Measurements from ENCODE around the gene YBX1. TPM values are rescaled to one million over a fixed set of nuclear protein-coding genes. Genes with fewer than 3 reads are reported as not detected.

YBX1 gene
- total RNA-seq, 3 donors from 2014 or later (not counting 1 experiment from before 2014, with no cell fraction given), result 239 to 305 (median 279) TPM

DNA sequence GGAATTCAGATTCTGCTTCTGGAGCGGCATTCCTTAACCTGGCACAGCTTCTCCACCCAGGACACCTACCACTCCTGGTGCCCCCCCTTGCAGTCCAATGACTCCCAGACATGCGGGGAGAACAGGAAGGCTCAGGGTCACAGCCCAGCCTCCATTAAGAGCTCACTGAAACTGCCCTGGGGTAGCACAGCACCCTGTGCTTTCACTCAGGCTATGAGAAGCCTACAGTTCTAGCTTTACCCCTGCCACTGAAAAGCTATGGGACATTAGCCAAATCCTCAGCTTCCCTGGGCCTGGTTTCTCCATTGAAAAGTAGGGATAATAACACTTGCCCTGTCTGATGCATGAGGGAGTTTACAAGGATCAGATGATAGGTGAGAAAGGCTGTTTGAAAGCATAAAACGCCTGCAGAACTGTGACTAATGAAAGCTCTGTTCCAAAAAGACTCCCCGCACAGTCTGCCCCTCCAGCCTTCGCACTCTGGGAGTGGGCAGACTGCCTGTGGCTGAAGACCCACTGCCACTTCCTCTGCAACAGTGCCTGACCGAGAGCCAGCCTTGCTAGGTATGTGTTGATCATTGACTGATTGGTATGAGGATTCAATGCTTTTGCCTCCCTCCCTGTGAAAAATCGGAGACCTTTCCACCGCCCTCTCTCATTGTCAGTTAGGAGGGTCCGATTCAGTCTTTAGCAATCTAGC, 60.5 kb downstream of the YBX1 start:
- Histone ChIP-seq H3K27ac (ENCODE audit: low read length) (no peak overlapping the region), H3K4me1 (ENCODE audit: control insufficient read depth, insufficient read depth, low read length) (no peaks in the 10 kb centered on the region), H3K27me3 (ENCODE audit: control insufficient read depth, insufficient read depth, low read length) (no peaks in the 10 kb centered on the region), H3K36me3 (ENCODE audit: control insufficient read depth, insufficient read depth, low read length) (peaks cover 8% of the 10 kb centered on the region), H3K9me3 (ENCODE audit: control insufficient read depth, insufficient read depth, low read length) (no peaks in the 10 kb centered on the region), H3K4me3 (ENCODE audit: low read length) (no peak overlapping the region)
- H3K27ac Mint-ChIP-seq, result no peak overlapping the region
- TF ChIP-seq, protein P1, sequence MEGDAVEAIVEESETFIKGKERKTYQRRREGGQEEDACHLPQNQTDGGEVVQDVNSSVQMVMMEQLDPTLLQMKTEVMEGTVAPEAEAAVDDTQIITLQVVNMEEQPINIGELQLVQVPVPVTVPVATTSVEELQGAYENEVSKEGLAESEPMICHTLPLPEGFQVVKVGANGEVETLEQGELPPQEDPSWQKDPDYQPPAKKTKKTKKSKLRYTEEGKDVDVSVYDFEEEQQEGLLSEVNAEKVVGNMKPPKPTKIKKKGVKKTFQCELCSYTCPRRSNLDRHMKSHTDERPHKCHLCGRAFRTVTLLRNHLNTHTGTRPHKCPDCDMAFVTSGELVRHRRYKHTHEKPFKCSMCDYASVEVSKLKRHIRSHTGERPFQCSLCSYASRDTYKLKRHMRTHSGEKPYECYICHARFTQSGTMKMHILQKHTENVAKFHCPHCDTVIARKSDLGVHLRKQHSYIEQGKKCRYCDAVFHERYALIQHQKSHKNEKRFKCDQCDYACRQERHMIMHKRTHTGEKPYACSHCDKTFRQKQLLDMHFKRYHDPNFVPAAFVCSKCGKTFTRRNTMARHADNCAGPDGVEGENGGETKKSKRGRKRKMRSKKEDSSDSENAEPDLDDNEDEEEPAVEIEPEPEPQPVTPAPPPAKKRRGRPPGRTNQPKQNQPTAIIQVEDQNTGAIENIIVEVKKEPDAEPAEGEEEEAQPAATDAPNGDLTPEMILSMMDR (IDR thresholded peaks at IDR 0.05), result no peak
- no peak overlapping the region for H3K4me3 Mint-ChIP-seq
- H3K36me3 Mint-ChIP-seq, result no peaks in the 10 kb centered on the region
- H3K27me3 Mint-ChIP-seq (ENCODE audit: low read depth in 2 of 2), result no peaks in the 10 kb centered on the region
- WGBS (ENCODE audit: insufficient coverage), result 88% methylated on average over 9 of the region's 9 CpGs
- intact Hi-C loops (cut with micrococcal nuclease), result no loop called here
- H3K9me3 Mint-ChIP-seq, result no peaks in the 10 kb centered on the region
- DNase-seq (no peak), ATAC-seq (no peak)
- no peaks in the 10 kb centered on the region for H3K4me1 Mint-ChIP-seq

GRCh38 chr1:42743317-42744147, 61.3 kb downstream of the YBX1 start:
- Mint-ChIP-seq H3K4me1 (no peaks in the 10 kb centered on the region), H3K9me3 (no peaks in the 10 kb centered on the region), H3K27ac (no peak overlapping the region), H3K4me3 (no peak overlapping the region), H3K36me3 (no peaks in the 10 kb centered on the region), H3K27me3 (ENCODE audit: low read depth in 2 of 2) (no peaks in the 10 kb centered on the region)
- DNase-seq, result no peak
- 84% methylated on average over 21 of the region's 21 CpGs for WGBS (ENCODE audit: insufficient coverage)
- Histone ChIP-seq H3K9me3 (ENCODE audit: control insufficient read depth, insufficient read depth, low read length) (no peaks in the 10 kb centered on the region), H3K4me1 (ENCODE audit: control insufficient read depth, insufficient read depth, low read length) (no peaks in the 10 kb centered on the region), H3K36me3 (ENCODE audit: control insufficient read depth, insufficient read depth, low read length) (peaks cover 13% of the 10 kb centered on the region), H3K4me3 (ENCODE audit: low read length) (no peak overlapping the region), H3K27me3 (ENCODE audit: control insufficient read depth, insufficient read depth, low read length) (no peaks in the 10 kb centered on the region), H3K27ac (ENCODE audit: low read length) (no peak overlapping the region)
- intact Hi-C loops (cut with micrococcal nuclease), result no loop called here
- TF ChIP-seq, protein P1 (IDR thresholded peaks at IDR 0.05), result no peak
- no peak for ATAC-seq

GRCh38 chr1:42744148-42744413, 61.9 kb downstream of the YBX1 start:
- DNase-seq (no peak), ATAC-seq (no peak)
- 96% methylated on average over 9 of the region's 9 CpGs for WGBS (ENCODE audit: insufficient coverage)
- H3K9me3 ChIP-seq (ENCODE audit: control insufficient read depth, insufficient read depth, low read length), result no peaks in the 10 kb centered on the region
- no peaks in the 10 kb centered on the region for H3K4me1 ChIP-seq (ENCODE audit: control insufficient read depth, insufficient read depth, low read length)
- Mint-ChIP-seq H3K4me1 (peaks cover 0 to 5% of the 10 kb centered on the region in 2 donors), H3K9me3 (no peaks in the 10 kb centered on the region), H3K4me3 (no peak overlapping the region), H3K27me3 (ENCODE audit: low read depth in 2 of 2) (no peaks in the 10 kb centered on the region), H3K27ac (no peak overlapping the region), H3K36me3 (no peaks in the 10 kb centered on the region)
- H3K36me3 ChIP-seq (ENCODE audit: control insufficient read depth, insufficient read depth, low read length), result peaks cover 17% of the 10 kb centered on the region
- no peak overlapping the region for H3K27ac ChIP-seq (ENCODE audit: low read length)
- no peaks in the 10 kb centered on the region for H3K27me3 ChIP-seq (ENCODE audit: control insufficient read depth, insufficient read depth, low read length)
- H3K4me3 ChIP-seq (ENCODE audit: low read length), result no peak overlapping the region
- intact Hi-C loops (cut with micrococcal nuclease), result no loop called here
- TF ChIP-seq, protein P1 (IDR thresholded peaks at IDR 0.05), result no peak

All from natural killer cell (primary cell).